PC-9 (cell line): ENCODE results near the gene CD1B. TPM values are rescaled to one million over a fixed set of nuclear protein-coding genes. Genes with fewer than 3 reads are reported as not detected.

Source experiments
- BruUV-seq: library from RNA; stranded (reverse); fragments of 400-500 nt; replicated peaks from 2 replicates; lab custom pipeline; 2021; lab: Mats Ljungman, UMichigan
- CTCF ChIA-PET: fragments of 300-600 bp; sonication (Branson Sonifier 250); formaldehyde crosslinking; loops from one replicate; lab custom pipeline; 2022; ENCODE audit warnings: antibody characterized with exemption; lab: Charles Lee
- POLR2A ChIA-PET: fragments of 300-600 bp; sonication (Branson Sonifier 250); formaldehyde crosslinking; loops from one replicate; lab custom pipeline; 2022; ENCODE audit warnings: antibody characterized with exemption; ENCODE audit not compliant: unreplicated experiment; lab: Charles Lee
- DNase-seq, 2 experiments: peaks; one replicate each; pipeline versions ENCODE4 v3.0.0 to v3.0.0-alpha.2; 2015 to 2022; ENCODE audit warnings: mixed read lengths in 1 of 2
- H2AFZ ChIP-seq: fragments of 200-600 bp; sonication (generic); 2 replicates; pipeline ENCODE4 v1.8.1; 2017; ENCODE audit warnings: antibody characterized with exemption
- H3F3A ChIP-seq: fragments of 200-600 bp; sonication (generic); 2 replicates; pipeline ENCODE4 v1.8.1; 2017; ENCODE audit warnings: antibody characterized with exemption, mild to moderate bottlenecking, low read depth; ENCODE audit not compliant: insufficient read depth
- H3K27ac ChIP-seq: fragments of 200-600 bp; sonication (generic); 2 replicates; pipeline ENCODE4 v1.6.1; 2016; ENCODE audit warnings: mixed run types
- H3K27me3 ChIP-seq: fragments of 200-600 bp; sonication (generic); 2 replicates; pipeline ENCODE4 v1.6.1; 2016; ENCODE audit warnings: low read depth, mixed run types; ENCODE audit not compliant: insufficient read depth
- H3K36me3 ChIP-seq: fragments of 200-600 bp; sonication (generic); 2 replicates; pipeline ENCODE4 v1.6.1; 2016; ENCODE audit warnings: low read depth, mixed run types
- H3K4me1 ChIP-seq: fragments of 200-600 bp; sonication (generic); replicated peaks from 2 replicates; pipeline ENCODE4 v1.6.1; 2016; ENCODE audit warnings: mixed run types; ENCODE audit not compliant: insufficient read depth
- H3K4me2 ChIP-seq: fragments of 200-600 bp; sonication (generic); 2 replicates; pipeline ENCODE4 v1.6.1; 2017; ENCODE audit warnings: mixed run types
- H3K4me3 ChIP-seq: fragments of 200-600 bp; sonication (generic); 2 replicates; pipeline ENCODE4 v1.6.1; 2016; ENCODE audit warnings: mixed run types
- H3K79me2 ChIP-seq: fragments of 200-600 bp; sonication (generic); 2 replicates; pipeline ENCODE4 v1.6.1; 2017; ENCODE audit warnings: low read depth, mixed run types
- H3K9me2 ChIP-seq: fragments of 200-600 bp; sonication (generic); 2 replicates; pipeline ENCODE4 v1.8.1; 2017; ENCODE audit warnings: mild to moderate bottlenecking; ENCODE audit not compliant: insufficient read depth
- H3K9me3 ChIP-seq: fragments of 200-600 bp; sonication (generic); 2 replicates; pipeline ENCODE4 v1.8.1; 2016; ENCODE audit warnings: low read depth; ENCODE audit not compliant: insufficient read depth
- H4K20me1 ChIP-seq: fragments of 200-600 bp; sonication (generic); 2 replicates; pipeline ENCODE4 v1.8.1; 2017; ENCODE audit not compliant: insufficient read depth
- CTCF ChIP-seq: fragments of 200-600 bp; sonication (generic); conservative IDR thresholded peaks from 2 replicates; pipeline ENCODE4 v1.6.1; 2017; ENCODE audit warnings: mixed run types, antibody characterized with exemption, mild to moderate bottlenecking, moderate library complexity
- EZH2 ChIP-seq: fragments of 200-600 bp; sonication (generic); IDR thresholded peaks from 2 replicates; pipeline ENCODE4 v1.8.0; 2017; ENCODE audit warnings: antibody characterized with exemption, low read depth
- intact Hi-C: fragments of 100-400 bp; cut with micrococcal nuclease; formaldehyde crosslinking; loops from one replicate; pipeline ENCODE4 v1.10.0; 2022; ENCODE audit not compliant: unreplicated experiment
- total RNA-seq: library from RNA; stranded (reverse); gene quantifications from 2 replicates; pipeline ENCODE4 v1.2.3, GENCODE V29; 2021

The CD1B gene
- total RNA-seq, 1 experiment from 2014 or later: not detected

GRCh38 chr1:158324395-158324794 is 6.9 kb downstream of the CD1B start:
- Histone ChIP-seq H3K79me2 (no peaks in the 10 kb centered on the region), H3K4me2 (no peak overlapping the region), H3K4me1 (no peaks in the 10 kb centered on the region), H3K36me3 (no peaks in the 10 kb centered on the region), H3K27ac (no peak overlapping the region), H3K4me3 (no peak overlapping the region), H3K9me3 (no peaks in the 10 kb centered on the region), H3K9me2 (no peaks in the 10 kb centered on the region), H2AFZ (no peak overlapping the region), H4K20me1 (no peaks in the 10 kb centered on the region), H3F3A (no peaks in the 10 kb centered on the region), H3K27me3 (no peaks in the 10 kb centered on the region)
- BruUV-seq: no TSS peak
- TF ChIP-seq EZH2: no peak
- CTCF ChIA-PET: no interaction called here
- DNase-seq: no peak
- POLR2A ChIA-PET: no interaction called here
- intact Hi-C loops: no loop called here

- intact Hi-C loops: no loop called here
Observed at GRCh38 chr1:158323866-158324265, 7.5 kb downstream of the CD1B start.

GRCh38 chr1:158311066-158311465 is 20.3 kb downstream of the CD1B start:
- TF ChIP-seq EZH2 (no peak), CTCF (no peak)
- no peak overlapping the region; the same call in 1 of the 2 replicates for H2AFZ ChIP-seq
- H4K20me1 ChIP-seq: no peaks in the 10 kb centered on the region
- no peaks in the 10 kb centered on the region for H3K79me2 ChIP-seq
- no peak overlapping the region for H3K27ac ChIP-seq
- peaks cover 4% of the 10 kb centered on the region; the same call in 1 of the 2 replicates for H3K9me3 ChIP-seq
- H3K4me3 ChIP-seq: no peak overlapping the region
- intact Hi-C loops: no loop called here
- no TSS peak for BruUV-seq
- no peak overlapping the region for H3K4me2 ChIP-seq
- POLR2A ChIA-PET: no interaction called here
- no peaks in the 10 kb centered on the region for H3F3A ChIP-seq
- no peaks in the 10 kb centered on the region for H3K27me3 ChIP-seq
- no peaks in the 10 kb centered on the region for H3K36me3 ChIP-seq
- DNase-seq: no peak
- CTCF ChIA-PET: no interaction called here
- no peaks in the 10 kb centered on the region for H3K9me2 ChIP-seq
- no peaks in the 10 kb centered on the region for H3K4me1 ChIP-seq

More at GRCh38 chr1:158323866-158324265, 7.5 kb downstream of the CD1B start:
- H3K27me3 ChIP-seq: no peaks in the 10 kb centered on the region
- DNase-seq: no peak
- no peak overlapping the region for H3K4me3 ChIP-seq
- H3F3A ChIP-seq: no peaks in the 10 kb centered on the region
- BruUV-seq: no TSS peak
- no peaks in the 10 kb centered on the region for H4K20me1 ChIP-seq
- H3K27ac ChIP-seq: no peak overlapping the region
- no peak overlapping the region for H2AFZ ChIP-seq
- no peaks in the 10 kb centered on the region for H3K9me3 ChIP-seq
- no peaks in the 10 kb centered on the region for H3K36me3 ChIP-seq
- H3K9me2 ChIP-seq: no peaks in the 10 kb centered on the region
- no peaks in the 10 kb centered on the region for H3K79me2 ChIP-seq
- ChIA-PET CTCF (no interaction called here), POLR2A (no interaction called here)
- no peaks in the 10 kb centered on the region for H3K4me1 ChIP-seq
- TF ChIP-seq CTCF (no peak), EZH2 (no peak)
- H3K4me2 ChIP-seq: no peak overlapping the region

- peaks cover 4% of the 10 kb centered on the region; the same call in 1 of the 2 replicates for H3K9me3 ChIP-seq
- no peak overlapping the region for H3K27ac ChIP-seq
- no peaks in the 10 kb centered on the region for H3K9me2 ChIP-seq
- H3K27me3 ChIP-seq: no peaks in the 10 kb centered on the region
- TF ChIP-seq CTCF: no peak
- TF ChIP-seq EZH2: no peak
- H3K36me3 ChIP-seq: no peaks in the 10 kb centered on the region
- H3K79me2 ChIP-seq: no peaks in the 10 kb centered on the region
- no peak overlapping the region for H3K4me3 ChIP-seq
- intact Hi-C loops: no loop called here
- DNase-seq: no peak
- no peak overlapping the region; the same call in 1 of the 2 replicates for H2AFZ ChIP-seq
- ChIA-PET CTCF (no interaction called here), POLR2A (no interaction called here)
- no peaks in the 10 kb centered on the region for H4K20me1 ChIP-seq
- no peak overlapping the region for H3K4me2 ChIP-seq
- no peaks in the 10 kb centered on the region for H3K4me1 ChIP-seq
- H3F3A ChIP-seq: no peaks in the 10 kb centered on the region
- no TSS peak for BruUV-seq
Observed at GRCh38 chr1:158310623-158311022, 20.7 kb downstream of the CD1B start.
